GM06990 (cell line): ENCODE measurements around the gene SLC25A47.

Source experiments
- DNase-seq: peaks from one replicate; pipeline ENCODE4 v3.0.0-alpha.2; 2011; ENCODE audit not compliant: insufficient read length; ENCODE audit errors: extremely low read depth
- H3K27me3 ChIP-seq: replicated peaks from 2 replicates; pipeline ENCODE4 v1.6.0; 2011; ENCODE audit warnings: low read length; ENCODE audit not compliant: control insufficient read depth, insufficient read depth
- H3K36me3 ChIP-seq: 2 replicates; pipeline ENCODE4 v1.5.1; 2011; ENCODE audit warnings: low read length; ENCODE audit not compliant: control insufficient read depth, insufficient read depth
- H3K4me3 ChIP-seq: replicated peaks from 2 replicates; pipeline ENCODE4 v1.5.1; 2011; ENCODE audit warnings: low read depth, mild to moderate bottlenecking, control low read depth, low read length
- CTCF ChIP-seq: IDR thresholded peaks from 2 replicates; pipeline ENCODE4 v1.5.1; 2011; ENCODE audit warnings: low read length, control low read depth, mild to moderate bottlenecking, inconsistent platforms; ENCODE audit not compliant: insufficient read depth, poor library complexity, severe bottlenecking

Gene SLC25A47

GRCh38 chr14:100288382-100289185 lies 34.6 kb upstream of the SLC25A47 start:
- no peaks in the 10 kb centered on the region; the same call in none of the 2 replicates for H3K36me3 ChIP-seq
- no peak for TF ChIP-seq CTCF
- DNase-seq = no peak
- H3K27me3 ChIP-seq = no peaks in the 10 kb centered on the region
- H3K4me3 ChIP-seq = no peak overlapping the region

GRCh38 chr14:100289916-100290606 lies 33.1 kb upstream of the SLC25A47 start:
- Histone ChIP-seq H3K36me3 (no peaks in the 10 kb centered on the region; the same call in none of the 2 replicates), H3K4me3 (no peak overlapping the region)

GRCh38 chr14:100290607-100291304 lies 32.4 kb upstream of the SLC25A47 start:
- no peaks in the 10 kb centered on the region; the same call in none of the 2 replicates for H3K36me3 ChIP-seq
- H3K27me3 ChIP-seq = no peaks in the 10 kb centered on the region
- DNase-seq = no peak
- no peak for TF ChIP-seq CTCF
- no peak overlapping the region for H3K4me3 ChIP-seq

More at GRCh38 chr14:100289916-100290606, 33.1 kb upstream of the SLC25A47 start:
- no peak for DNase-seq
- no peak for TF ChIP-seq CTCF
- H3K27me3 ChIP-seq = no peaks in the 10 kb centered on the region

DNA sequence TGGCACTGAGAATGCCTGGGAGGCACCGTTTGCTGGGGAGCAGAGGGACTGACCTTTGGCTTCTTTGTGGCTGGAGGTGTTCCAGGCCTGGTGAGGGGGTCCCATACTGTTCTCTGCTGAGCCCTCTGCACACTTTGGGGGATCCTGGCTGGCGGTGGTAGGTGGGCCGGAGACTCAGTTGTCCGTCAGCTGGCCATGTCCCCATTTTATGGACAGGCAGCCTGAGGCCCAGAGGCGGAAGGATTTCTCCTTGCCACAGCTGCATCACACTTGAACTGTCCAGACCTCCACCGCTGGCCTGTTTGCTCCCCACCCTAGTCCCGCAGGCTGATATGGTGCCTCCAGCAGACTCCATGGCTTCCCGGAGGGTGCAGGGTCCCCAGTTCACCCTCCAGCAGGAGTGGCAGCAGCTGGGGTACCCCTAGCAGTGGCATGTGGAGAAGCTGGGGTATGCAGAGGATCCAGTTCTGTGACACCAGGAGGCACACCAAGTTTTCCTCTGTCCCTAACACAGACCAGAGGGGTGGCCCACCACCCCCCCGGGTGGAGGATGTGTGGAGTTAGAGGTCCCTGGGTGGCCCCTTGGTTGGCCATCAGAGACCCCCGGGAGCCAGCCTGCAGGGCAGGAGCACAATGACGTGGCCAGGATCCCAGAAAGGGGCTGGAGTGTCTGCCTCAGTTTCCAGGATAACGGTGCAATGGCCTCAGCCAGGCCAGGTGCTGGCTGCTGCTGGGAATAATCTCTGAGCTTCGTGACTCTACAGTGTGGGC lies 31.6 kb upstream of the SLC25A47 start:
- no peak overlapping the region for H3K4me3 ChIP-seq
- H3K27me3 ChIP-seq = no peaks in the 10 kb centered on the region
- TF ChIP-seq CTCF = no peak
- no peak for DNase-seq
- H3K36me3 ChIP-seq = no peaks in the 10 kb centered on the region; the same call in none of the 2 replicates

GRCh38 chr14:100292301-100292775 lies 30.8 kb upstream of the SLC25A47 start:
- DNase-seq = no peak
- TF ChIP-seq CTCF = no peak
- no peaks in the 10 kb centered on the region for H3K27me3 ChIP-seq
- H3K36me3 ChIP-seq = no peaks in the 10 kb centered on the region; the same call in none of the 2 replicates
- no peak overlapping the region for H3K4me3 ChIP-seq
